Smooth muscle cell (in vitro differentiated cells): ENCODE measurements around the gene PPIE. TPM values are rescaled to one million over a fixed set of nuclear protein-coding genes. Genes with fewer than 3 reads are reported as not detected.
"Not testable (repeated sequence)": the region's sequence is repeated elsewhere in the genome, so short reads cannot be mapped to it uniquely, and the experiment has no call there.

Experiments
- DNase-seq: peaks from one replicate; lab custom pipeline; 2025; ENCODE audit not compliant: unreplicated experiment; lab: John Stamatoyannopoulos, UW
- H2AFZ ChIP-seq: fragments of 200-600 bp; sonication (generic); 2 replicates; pipeline ENCODE4 v1.6.0; 2016; ENCODE audit warnings: antibody characterized with exemption, low read depth, mild to moderate bottlenecking
- H3F3A ChIP-seq: fragments of 200-600 bp; sonication (generic); 2 replicates; pipeline ENCODE4 v1.6.0; 2017; ENCODE audit warnings: antibody characterized with exemption, low read depth
- H3K27ac ChIP-seq: fragments of 200-600 bp; sonication (generic); 2 replicates; pipeline ENCODE4 v1.5.1; 2016; ENCODE audit warnings: low read depth, mild to moderate bottlenecking
- H3K27me3 ChIP-seq: fragments of 200-600 bp; sonication (generic); 2 replicates; pipeline ENCODE4 v1.6.1; 2016; ENCODE audit warnings: low read depth, mild to moderate bottlenecking
- H3K36me3 ChIP-seq: fragments of 200-600 bp; sonication (generic); 2 replicates; pipeline ENCODE4 v1.5.1; 2016; ENCODE audit warnings: low read depth
- H3K4me1 ChIP-seq: fragments of 200-600 bp; sonication (generic); 2 replicates; pipeline ENCODE4 v1.5.1; 2016; ENCODE audit warnings: low read depth
- H3K4me2 ChIP-seq: fragments of 200-600 bp; sonication (generic); 2 replicates; pipeline ENCODE4 v1.6.0; 2016; ENCODE audit warnings: mild to moderate bottlenecking
- H3K4me3 ChIP-seq: fragments of 200-600 bp; sonication (generic); 2 replicates; pipeline ENCODE4 v1.5.1; 2016; ENCODE audit warnings: mild to moderate bottlenecking
- H3K79me2 ChIP-seq: fragments of 200-600 bp; sonication (generic); 2 replicates; pipeline ENCODE4 v1.6.0; 2016; ENCODE audit warnings: low read depth, mild to moderate bottlenecking
- H3K9ac ChIP-seq: fragments of 200-600 bp; sonication (generic); 2 replicates; pipeline ENCODE4 v1.6.0; 2016; ENCODE audit warnings: low read depth
- H3K9me3 ChIP-seq: fragments of 200-600 bp; sonication (generic); replicated peaks from 2 replicates; pipeline ENCODE4 v1.5.1; 2016; ENCODE audit warnings: low read depth
- H4K20me1 ChIP-seq: fragments of 200-600 bp; sonication (generic); 2 replicates; pipeline ENCODE4 v1.6.0; 2016; ENCODE audit warnings: low read depth
- WGBS: methylation state at CpG from one replicate; pipeline ENCODE4 v1.1.7; 2016; ENCODE audit warnings: low lambda C conversion rate; 5-methylcytosine and 5-hydroxymethylcytosine counted together
- polyA plus RNA-seq: library from polyadenylated mRNA; unstranded; fragments of >200 nt; fragmentation: Nextera tagmentation; extraction: Ambion mirVana; gene quantifications from 2 replicates; pipeline ENCODE4 v1.2.1, GENCODE V29; 2016
- total RNA-seq: library from RNA; depleted of rRNA; stranded (reverse); fragments of >200 nt; gene quantifications from 2 replicates; pipeline ENCODE4 v1.2.3, GENCODE V29; 2014
- TF ChIP-seq, protein P1 (sequence below): fragments of 200-600 bp; sonication (generic); IDR thresholded peaks from 2 replicates; pipeline ENCODE4 v1.5.1; 2017; ENCODE audit warnings: borderline replicate concordance, mild to moderate bottlenecking, antibody characterized with exemption; ENCODE audit not compliant: insufficient read depth, poor library complexity, severe bottlenecking

The PPIE gene
- total and polyA plus RNA-seq, 2 experiments from 2014 or later, result 47.8 to 62.0 TPM

DNA sequence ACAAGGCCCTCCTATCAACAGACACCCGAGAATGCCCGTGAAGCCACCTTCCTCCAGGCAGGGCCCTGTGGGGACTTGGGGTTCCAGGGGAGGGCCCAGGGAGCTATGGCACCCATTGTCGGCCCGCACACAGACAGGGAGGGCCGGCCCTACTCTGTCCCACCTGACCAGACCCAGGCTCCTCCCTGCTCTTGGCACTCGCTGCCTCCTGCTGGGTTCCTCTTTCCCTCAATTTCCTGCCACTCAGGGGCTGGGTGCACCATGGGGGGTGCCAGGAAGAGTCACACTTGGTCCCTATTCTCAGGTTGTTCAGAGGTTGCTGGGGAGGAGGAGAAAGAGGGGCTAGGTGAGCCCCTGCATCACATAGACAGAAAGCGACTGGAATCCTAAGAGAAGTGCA lies 40.5 kb downstream of the PPIE start:
- Histone ChIP-seq H3F3A (no peaks in the 10 kb centered on the region), H3K9me3 (no peaks in the 10 kb centered on the region), H3K9ac (no peak overlapping the region), H3K4me2 (no peak overlapping the region), H2AFZ (no peak overlapping the region), H3K27me3 (peaks cover 26% of the 10 kb centered on the region), H3K4me1 (no peaks in the 10 kb centered on the region), H3K27ac (no peak overlapping the region), H3K36me3 (no peaks in the 10 kb centered on the region), H3K4me3 (no peak overlapping the region), H3K79me2 (no peaks in the 10 kb centered on the region), H4K20me1 (no peaks in the 10 kb centered on the region)
- WGBS, result 87% methylated on average over 7 of the region's 7 CpGs
- no peak for DNase-seq
- TF ChIP-seq, protein P1, sequence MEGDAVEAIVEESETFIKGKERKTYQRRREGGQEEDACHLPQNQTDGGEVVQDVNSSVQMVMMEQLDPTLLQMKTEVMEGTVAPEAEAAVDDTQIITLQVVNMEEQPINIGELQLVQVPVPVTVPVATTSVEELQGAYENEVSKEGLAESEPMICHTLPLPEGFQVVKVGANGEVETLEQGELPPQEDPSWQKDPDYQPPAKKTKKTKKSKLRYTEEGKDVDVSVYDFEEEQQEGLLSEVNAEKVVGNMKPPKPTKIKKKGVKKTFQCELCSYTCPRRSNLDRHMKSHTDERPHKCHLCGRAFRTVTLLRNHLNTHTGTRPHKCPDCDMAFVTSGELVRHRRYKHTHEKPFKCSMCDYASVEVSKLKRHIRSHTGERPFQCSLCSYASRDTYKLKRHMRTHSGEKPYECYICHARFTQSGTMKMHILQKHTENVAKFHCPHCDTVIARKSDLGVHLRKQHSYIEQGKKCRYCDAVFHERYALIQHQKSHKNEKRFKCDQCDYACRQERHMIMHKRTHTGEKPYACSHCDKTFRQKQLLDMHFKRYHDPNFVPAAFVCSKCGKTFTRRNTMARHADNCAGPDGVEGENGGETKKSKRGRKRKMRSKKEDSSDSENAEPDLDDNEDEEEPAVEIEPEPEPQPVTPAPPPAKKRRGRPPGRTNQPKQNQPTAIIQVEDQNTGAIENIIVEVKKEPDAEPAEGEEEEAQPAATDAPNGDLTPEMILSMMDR, result no peak

DNA sequence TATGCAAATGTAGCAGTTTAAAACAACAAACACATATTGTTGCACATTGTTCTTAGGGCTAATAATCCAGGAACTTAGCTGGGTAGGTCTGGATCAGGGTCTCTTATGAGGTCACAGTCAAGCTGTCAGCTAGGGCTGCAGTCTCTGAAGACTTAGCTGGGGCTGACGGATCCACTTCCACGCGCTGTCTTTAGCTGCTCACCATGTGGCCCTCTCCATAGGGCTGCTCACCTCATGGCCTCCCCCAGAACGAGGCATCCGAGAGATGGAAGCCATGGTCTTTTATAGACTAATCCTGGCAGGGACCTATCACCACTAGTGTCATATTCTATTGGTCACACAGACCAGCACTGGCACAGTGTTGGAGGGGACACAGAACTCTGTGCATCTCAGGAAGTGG lies 41.1 kb downstream of the PPIE start:
- 94% methylated on average over 5 of the region's 5 CpGs for WGBS
- no peak for DNase-seq
- Histone ChIP-seq H3K27me3 (peaks cover 26% of the 10 kb centered on the region), H2AFZ (no peak overlapping the region), H3F3A (no peaks in the 10 kb centered on the region), H3K4me2 (no peak overlapping the region), H3K36me3 (no peaks in the 10 kb centered on the region), H3K9ac (no peak overlapping the region), H3K79me2 (no peaks in the 10 kb centered on the region), H3K9me3 (no peaks in the 10 kb centered on the region), H3K4me3 (no peak overlapping the region), H4K20me1 (no peaks in the 10 kb centered on the region), H3K27ac (no peak overlapping the region), H3K4me1 (no peaks in the 10 kb centered on the region)
- TF ChIP-seq, protein P1, result no peak

DNA sequence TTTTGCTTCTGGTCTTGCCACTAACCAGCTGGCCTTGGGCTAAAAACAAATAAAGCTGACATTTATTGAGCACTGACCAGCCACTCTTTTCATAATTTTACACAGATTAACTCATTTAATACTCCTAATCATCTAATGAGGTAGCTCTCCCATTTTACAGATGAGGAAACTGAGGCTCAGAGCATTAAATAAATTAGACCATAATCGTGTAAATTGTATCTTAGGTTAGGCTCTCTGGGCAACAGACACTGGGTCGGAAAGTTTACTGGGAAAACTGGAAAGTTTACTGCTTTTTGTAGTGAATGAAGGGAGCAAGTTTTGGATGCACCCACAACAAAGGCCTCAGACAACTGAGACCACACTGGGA lies 42.6 kb downstream of the PPIE start:
- Histone ChIP-seq H3K79me2 (no peaks in the 10 kb centered on the region), H3K27ac (no peak overlapping the region), H3K36me3 (no peaks in the 10 kb centered on the region), H3F3A (no peaks in the 10 kb centered on the region), H3K4me2 (no peak overlapping the region), H2AFZ (no peak overlapping the region), H3K27me3 (peaks cover 34% of the 10 kb centered on the region), H3K4me1 (no peaks in the 10 kb centered on the region), H3K9ac (no peak overlapping the region), H3K4me3 (no peak overlapping the region), H4K20me1 (no peaks in the 10 kb centered on the region), H3K9me3 (no peaks in the 10 kb centered on the region)
- TF ChIP-seq, protein P1, result no peak
- DNase-seq, result no peak
- 81% methylated on average over 2 of the region's 2 CpGs for WGBS

DNA sequence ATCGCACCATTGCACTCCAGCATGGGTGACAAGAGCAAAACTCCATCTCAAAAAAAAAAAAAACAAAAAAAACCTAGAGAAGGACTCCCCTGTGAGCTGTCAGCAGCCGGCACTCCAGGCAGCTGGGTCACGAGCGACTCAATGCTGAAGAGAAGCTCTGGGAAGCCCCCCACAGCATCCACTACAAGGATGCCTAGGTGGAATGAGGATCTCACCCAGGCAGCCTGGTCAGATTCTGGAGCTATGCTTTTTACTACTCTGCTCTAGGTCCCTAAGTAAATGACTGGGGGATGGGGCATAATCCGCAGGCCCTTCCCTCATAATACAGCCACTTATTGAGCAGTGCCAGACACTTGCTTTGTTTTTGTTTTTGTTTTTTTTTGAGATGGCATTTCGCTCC lies 43.4 kb downstream of the PPIE start:
- Histone ChIP-seq H3K9ac (no peak overlapping the region), H4K20me1 (no peaks in the 10 kb centered on the region), H3F3A (no peaks in the 10 kb centered on the region), H3K27me3 (peaks cover 37% of the 10 kb centered on the region), H3K36me3 (no peaks in the 10 kb centered on the region), H3K9me3 (no peaks in the 10 kb centered on the region), H3K79me2 (no peaks in the 10 kb centered on the region), H3K27ac (no peak overlapping the region), H2AFZ (no peak overlapping the region), H3K4me2 (no peak overlapping the region), H3K4me1 (no peaks in the 10 kb centered on the region), H3K4me3 (no peak overlapping the region)
- DNase-seq, result no peak
- 90% methylated on average over 6 of the region's 6 CpGs for WGBS
- TF ChIP-seq, protein P1, result no peak

DNA sequence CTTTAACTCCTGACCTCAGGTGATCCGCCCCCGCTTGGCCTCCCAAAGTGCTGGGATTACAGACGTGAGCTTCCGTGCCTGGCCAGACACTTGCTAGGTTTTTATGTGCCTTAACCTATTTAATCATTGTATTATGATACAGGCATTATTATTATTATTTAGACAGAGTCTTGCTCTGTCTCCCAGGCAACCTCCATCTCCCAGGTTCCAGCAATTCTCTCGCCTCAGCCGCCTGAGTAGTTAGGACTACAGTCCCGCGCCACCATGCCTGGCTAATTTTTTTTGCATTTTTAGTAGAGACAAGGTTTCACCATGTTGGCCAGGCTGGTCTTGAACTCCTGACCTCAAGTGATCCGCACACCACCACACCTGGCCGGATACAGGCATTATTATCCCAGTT lies 44.0 kb downstream of the PPIE start:
- not testable (repeated sequence) for H3K79me2 ChIP-seq, DNase-seq, H3K36me3 ChIP-seq, H4K20me1 ChIP-seq, H3K4me1 ChIP-seq, H3K9ac ChIP-seq, H2AFZ ChIP-seq, H3K27ac ChIP-seq, H3K9me3 ChIP-seq, H3F3A ChIP-seq, H3K4me2 ChIP-seq, H3K4me3 ChIP-seq
- H3K27me3 ChIP-seq, result peaks cover 43% of the 10 kb centered on the region
- 88% methylated on average over 10 of the region's 10 CpGs for WGBS
